CD4-positive, CD25-positive, alpha-beta regulatory T cell (primary cell): Measurements from ENCODE around the gene H2BW2. TPM values are rescaled to one million over a fixed set of nuclear protein-coding genes. Genes with fewer than 3 reads are reported as not detected.

Experiments
- ATAC-seq, 2 donors: fragments of 150-1000 bp; cut with Tn5 transposase; one replicate each; pipeline ENCODE4 v1.10.0; 2021; ENCODE audit warnings: low read depth in 2 of 2, moderate number of reproducible peaks in 2 of 2, moderate library complexity in 1 of 2
- DNase-seq, 3 donors: peaks; one replicate each; pipeline versions ENCODE4 v3.0.0 to v3.0.0-alpha.2; 2012 to 2022; ENCODE audit warnings: mixed read lengths in 1 of 3
- H3K27ac ChIP-seq: one replicate; pipeline ENCODE4 v1.7.0; 2013; ENCODE audit warnings: mild to moderate bottlenecking, low read length; ENCODE audit not compliant: insufficient read depth, poor library complexity, severe bottlenecking
- H3K27me3 ChIP-seq: one replicate; pipeline ENCODE4 v1.7.0; 2013; ENCODE audit warnings: low read length; ENCODE audit not compliant: control insufficient read depth, insufficient read depth
- H3K36me3 ChIP-seq: one replicate; pipeline ENCODE4 v1.7.0; 2013; ENCODE audit warnings: mild to moderate bottlenecking, low read length, moderate library complexity; ENCODE audit not compliant: control insufficient read depth, insufficient read depth
- H3K4me1 ChIP-seq: 2 replicates; pipeline ENCODE4 v1.7.0; 2013; ENCODE audit warnings: mild to moderate bottlenecking, low read length; ENCODE audit not compliant: insufficient read depth, control insufficient read depth, poor library complexity, severe bottlenecking
- H3K4me3 ChIP-seq: one replicate; pipeline ENCODE4 v1.7.0; 2013; ENCODE audit warnings: low read depth, mild to moderate bottlenecking, low read length, moderate library complexity
- H3K9me3 ChIP-seq, 2 experiments: 1 replicate in 1 of 2; 2 replicates in 1 of 2; pipeline ENCODE4 v1.7.0; 2013; ENCODE audit warnings: low read length in 2 of 2, mild to moderate bottlenecking in 1 of 2, moderate library complexity in 1 of 2; ENCODE audit not compliant: control insufficient read depth in 2 of 2
- H3K27ac Mint-ChIP-seq, 3 donors: one replicate each; pipeline ENCODE4 v1.8.0; 2020 to 2022; ENCODE audit warnings: mild to moderate bottlenecking in 3 of 3, mixed read lengths in 3 of 3, moderate library complexity in 2 of 3
- H3K27me3 Mint-ChIP-seq: one replicate; pipeline ENCODE4 v1.8.0; 2022; ENCODE audit warnings: mild to moderate bottlenecking, mixed read lengths
- H3K36me3 Mint-ChIP-seq: one replicate; pipeline ENCODE4 v1.8.0; 2020; ENCODE audit warnings: mixed read lengths
- H3K4me1 Mint-ChIP-seq, 4 donors: one replicate each; pipeline ENCODE4 v1.8.0; 2020 to 2022; ENCODE audit warnings: mixed read lengths in 4 of 4, mild to moderate bottlenecking in 1 of 4
- H3K4me3 Mint-ChIP-seq, 4 donors: one replicate each; pipeline ENCODE4 v1.8.0; 2020 to 2022; ENCODE audit warnings: mild to moderate bottlenecking in 4 of 4, mixed read lengths in 4 of 4, moderate library complexity in 3 of 4
- H3K9me3 Mint-ChIP-seq, 7 donors: one replicate each; pipeline ENCODE4 v1.8.0; 2020 to 2022; ENCODE audit warnings: mixed read lengths in 7 of 7, mild to moderate bottlenecking in 3 of 7, moderate library complexity in 2 of 7
- polyA plus RNA-seq, 4 donors: library from polyadenylated mRNA; unstranded; fragments of 300-500 nt; fragmentation: Illumina TruSeq; gene quantifications; one replicate each; pipeline ENCODE4 v1.2.3, GENCODE V29; 2021
- total RNA-seq: library from RNA; stranded (reverse); gene quantifications from one replicate; pipeline ENCODE4 v1.2.3, GENCODE V29; 2022

The H2BW2 gene
- total and polyA plus RNA-seq, 5 donors from 2014 or later = not detected

GRCh38 chrX:104085477-104085876, 45.7 kb downstream of the H2BW2 start:
- Histone ChIP-seq H3K27ac (no peak overlapping the region), H3K36me3 (no peaks in the 10 kb centered on the region), H3K4me1 (no peaks in the 10 kb centered on the region), H3K27me3 (no peaks in the 10 kb centered on the region), H3K9me3 (no peaks in the 10 kb centered on the region), H3K4me3 (no peak overlapping the region)
- ATAC-seq = no peak
- DNase-seq = no peak
- no peaks in the 10 kb centered on the region for H3K4me1 Mint-ChIP-seq
- H3K27ac Mint-ChIP-seq = no peak overlapping the region
- no peaks in the 10 kb centered on the region for H3K36me3 Mint-ChIP-seq
- H3K9me3 Mint-ChIP-seq = peaks cover 0 to 1% (median 0%) of the 10 kb centered on the region in 7 donors
- H3K4me3 Mint-ChIP-seq = no peak overlapping the region
- H3K27me3 Mint-ChIP-seq = no peaks in the 10 kb centered on the region

GRCh38 chrX:104085919-104086318, 46.2 kb downstream of the H2BW2 start:
- no peaks in the 10 kb centered on the region for H3K4me1 Mint-ChIP-seq
- Histone ChIP-seq H3K4me1 (no peaks in the 10 kb centered on the region), H3K4me3 (no peak overlapping the region), H3K27me3 (no peaks in the 10 kb centered on the region), H3K9me3 (no peaks in the 10 kb centered on the region), H3K36me3 (no peaks in the 10 kb centered on the region), H3K27ac (no peak overlapping the region)
- no peaks in the 10 kb centered on the region for H3K27me3 Mint-ChIP-seq
- no peak overlapping the region for H3K4me3 Mint-ChIP-seq
- H3K36me3 Mint-ChIP-seq = no peaks in the 10 kb centered on the region
- H3K9me3 Mint-ChIP-seq = peaks cover 0 to 1% (median 0%) of the 10 kb centered on the region in 7 donors
- DNase-seq = no peak
- no peak for ATAC-seq
- no peak overlapping the region for H3K27ac Mint-ChIP-seq

Other genes starting within 250 kb of the H2BW2 start
- 0.22 TPM for gene RAB9B, start 207.7 kb upstream of the H2BW2 start, total RNA-seq
- under 1 TPM in 3 of 4 donors, not detected in 1; 0.05 to 0.17 (median 0.11) TPM for gene RAB9B, start 207.7 kb upstream of the H2BW2 start, polyA plus RNA-seq
- gene TMSB15B, start 77.3 kb upstream of the H2BW2 start, total RNA-seq = 6.3 TPM
- gene TMSB15B, start 77.3 kb upstream of the H2BW2 start, polyA plus RNA-seq = 10 to 100 TPM; 11.7 to 14.7 (median 13.1) TPM
- not detected for gene H2BW1, start 26.2 kb upstream of the H2BW2 start, total RNA-seq
- gene H2BW1, start 26.2 kb upstream of the H2BW2 start, polyA plus RNA-seq = not detected
- 3.8 TPM for gene TMSB15C, start 36.3 kb downstream of the H2BW2 start, total RNA-seq
- under 1 TPM; 0.16 to 0.63 (median 0.39) TPM for gene TMSB15C, start 36.3 kb downstream of the H2BW2 start, polyA plus RNA-seq
- 4.3 TPM for gene ZCCHC18, start 72.6 kb downstream of the H2BW2 start, total RNA-seq
- 1 to 10 TPM; 1.9 to 4.6 (median 4.2) TPM for gene ZCCHC18, start 72.6 kb downstream of the H2BW2 start, polyA plus RNA-seq
- gene SLC25A53, start 117.1 kb downstream of the H2BW2 start, total RNA-seq = 11.9 TPM
- 10 to 100 TPM in 1 of 4 donors, 1 to 10 TPM in 3; 6.6 to 11.8 (median 7.7) TPM for gene SLC25A53, start 117.1 kb downstream of the H2BW2 start, polyA plus RNA-seq
- 16.1 TPM for gene FAM199X, start 126.5 kb downstream of the H2BW2 start, total RNA-seq
- gene FAM199X, start 126.5 kb downstream of the H2BW2 start, polyA plus RNA-seq = 1 to 10 TPM; 7.8 to 9.9 (median 8.5) TPM
- not detected for gene ESX1, start 215.0 kb downstream of the H2BW2 start, total RNA-seq
- not detected for gene ESX1, start 215.0 kb downstream of the H2BW2 start, polyA plus RNA-seq